HEK293 (cell line): ENCODE data around the gene GALE.
"Not testable (repeated sequence)": the region's sequence is repeated elsewhere in the genome, so short reads cannot be mapped to it uniquely, and the experiment has no call there.

Source experiments
- CTCF ChIP-seq: fragments of 450-650 bp; formaldehyde crosslinking; IDR thresholded peaks from 2 replicates; pipeline ENCODE4 v1.5.1; 2016; ENCODE audit warnings: missing biosample characterization, missing genetic modification characterization
- GLI4 ChIP-seq: fragments of 450-650 bp; formaldehyde crosslinking; IDR thresholded peaks from 2 replicates; pipeline ENCODE4 v1.5.1; 2016; ENCODE audit warnings: missing biosample characterization, missing genetic modification characterization
- YY1 ChIP-seq: fragments of 450-650 bp; formaldehyde crosslinking; IDR thresholded peaks from 2 replicates; pipeline ENCODE4 v1.5.1; 2018; ENCODE audit warnings: missing biosample characterization, missing genetic modification characterization
- ZNF133 ChIP-seq: fragments of 450-650 bp; formaldehyde crosslinking; IDR thresholded peaks from 2 replicates; pipeline ENCODE4 v1.5.1; 2016; ENCODE audit warnings: missing biosample characterization, missing genetic modification characterization
- ZNF311 ChIP-seq: fragments of 450-650 bp; formaldehyde crosslinking; IDR thresholded peaks from 2 replicates; pipeline ENCODE4 v1.5.1; 2017; ENCODE audit warnings: missing biosample characterization, missing genetic modification characterization, borderline replicate concordance

- TF ChIP-seq YY1; CTCF (tag by site-specific recombination); GLI4; ZNF133 (tag by site-specific recombination); ZNF311 (tag by site-specific recombination): not testable (repeated sequence)
These were observed 33.6 kb upstream of the GALE start for GRCh38 chr1:23834156-23834555.
